Tibial nerve (tissue), 4 donors: ENCODE results near the gene PIEZO2.

Source experiments
- EP300 ChIP-seq, 2 donors: sonication (generic); formaldehyde crosslinking; IDR thresholded peaks; one replicate each; pipeline ENCODE4 v1.6.1; 2017; ENCODE audit warnings: antibody characterized with exemption in 2 of 2, mild to moderate bottlenecking in 1 of 2
- POLR2A ChIP-seq, 2 donors: fragments of 450-650 bp; IDR thresholded peaks; one replicate each; pipeline ENCODE4 v1.6.1; 2017; ENCODE audit warnings: antibody characterized with exemption in 2 of 2, mild to moderate bottlenecking in 2 of 2, moderate library complexity in 2 of 2
- TF ChIP-seq, protein P1 (sequence below), 5 experiments: fragments of 200-600 bp in 3 of 5; fragments of 450-650 bp in 2 of 5; sonication (generic) in 3 of 5; IDR thresholded peaks; one replicate each; pipeline ENCODE4 v1.5.1; 2016 to 2019; ENCODE audit warnings: antibody characterized with exemption in 5 of 5, mild to moderate bottlenecking in 3 of 5, moderate library complexity in 2 of 5

DNA sequence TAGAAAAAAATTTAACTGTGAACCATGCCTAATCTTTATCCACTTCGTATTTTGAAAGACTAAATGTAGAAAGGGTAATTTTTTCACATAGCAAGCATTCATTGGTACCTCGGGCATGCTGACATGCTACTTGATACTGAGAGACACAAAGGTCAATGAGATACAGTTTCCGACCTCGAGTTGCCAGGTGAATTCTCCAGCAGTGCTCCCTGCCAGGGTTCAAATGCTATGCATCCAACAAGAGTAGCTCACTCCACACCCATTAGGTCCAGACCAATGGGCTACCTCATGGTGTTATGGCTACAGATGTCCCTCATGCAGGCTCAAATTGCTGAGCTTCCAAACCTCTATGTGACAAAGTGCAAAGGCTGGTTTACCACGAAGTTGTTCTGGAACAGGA, 305.8 kb downstream of the PIEZO2 start:
- TF ChIP-seq, protein P1, sequence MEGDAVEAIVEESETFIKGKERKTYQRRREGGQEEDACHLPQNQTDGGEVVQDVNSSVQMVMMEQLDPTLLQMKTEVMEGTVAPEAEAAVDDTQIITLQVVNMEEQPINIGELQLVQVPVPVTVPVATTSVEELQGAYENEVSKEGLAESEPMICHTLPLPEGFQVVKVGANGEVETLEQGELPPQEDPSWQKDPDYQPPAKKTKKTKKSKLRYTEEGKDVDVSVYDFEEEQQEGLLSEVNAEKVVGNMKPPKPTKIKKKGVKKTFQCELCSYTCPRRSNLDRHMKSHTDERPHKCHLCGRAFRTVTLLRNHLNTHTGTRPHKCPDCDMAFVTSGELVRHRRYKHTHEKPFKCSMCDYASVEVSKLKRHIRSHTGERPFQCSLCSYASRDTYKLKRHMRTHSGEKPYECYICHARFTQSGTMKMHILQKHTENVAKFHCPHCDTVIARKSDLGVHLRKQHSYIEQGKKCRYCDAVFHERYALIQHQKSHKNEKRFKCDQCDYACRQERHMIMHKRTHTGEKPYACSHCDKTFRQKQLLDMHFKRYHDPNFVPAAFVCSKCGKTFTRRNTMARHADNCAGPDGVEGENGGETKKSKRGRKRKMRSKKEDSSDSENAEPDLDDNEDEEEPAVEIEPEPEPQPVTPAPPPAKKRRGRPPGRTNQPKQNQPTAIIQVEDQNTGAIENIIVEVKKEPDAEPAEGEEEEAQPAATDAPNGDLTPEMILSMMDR (IDR thresholded peaks at IDR 0.05) = no peak
- no peak for TF ChIP-seq POLR2A (IDR thresholded peaks at IDR 0.05)
- TF ChIP-seq EP300 (IDR thresholded peaks at IDR 0.05) = no peak
